ENCODE measurements around the gene STAT1. TPM values are rescaled to one million over a fixed set of nuclear protein-coding genes. Genes with fewer than 3 reads are reported as not detected.

The STAT1 gene
- total RNA-seq, 1 experiment from 2014 or later: 73.4 TPM

DNA sequence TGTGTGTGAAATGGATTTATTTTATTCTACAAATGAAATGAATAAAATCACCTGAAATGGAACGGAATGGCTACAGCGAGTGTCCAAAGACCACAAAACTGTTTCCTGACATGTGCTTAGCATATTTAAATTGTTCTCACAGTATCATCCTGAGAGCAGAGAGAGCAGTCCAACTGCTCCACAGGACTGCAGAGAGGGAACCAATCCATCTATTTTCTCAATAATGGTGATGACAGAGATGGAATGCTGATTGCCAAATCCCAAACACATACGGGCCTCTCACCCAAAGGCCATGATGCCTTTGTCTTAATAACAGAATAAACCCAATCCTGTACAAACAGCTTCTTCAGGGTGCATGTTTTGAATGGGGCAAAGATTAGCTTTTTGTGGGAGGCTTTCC lies 41.1 kb downstream of the STAT1 start:
- Histone ChIP-seq H3K9me3 (ENCODE audit: control insufficient read depth, insufficient read depth, low read depth, low read length) (no peaks in the 10 kb centered on the region), H3K36me3 (ENCODE audit: control insufficient read depth, insufficient read depth, low read length) (peaks cover 63% of the 10 kb centered on the region), H3K27me3 (ENCODE audit: control insufficient read depth, insufficient read depth, low read length) (no peaks in the 10 kb centered on the region), H3K4me3 (ENCODE audit: low read depth in 2 of 2, low read length in 2 of 2) (no peak overlapping the region), H3K27ac (ENCODE audit: low read length) (no peak overlapping the region), H3K4me1 (ENCODE audit: control insufficient read depth, insufficient read depth, low read length) (no peaks in the 10 kb centered on the region)
- POLR2A ChIA-PET: no interaction called here
- TF ChIP-seq, protein P1, sequence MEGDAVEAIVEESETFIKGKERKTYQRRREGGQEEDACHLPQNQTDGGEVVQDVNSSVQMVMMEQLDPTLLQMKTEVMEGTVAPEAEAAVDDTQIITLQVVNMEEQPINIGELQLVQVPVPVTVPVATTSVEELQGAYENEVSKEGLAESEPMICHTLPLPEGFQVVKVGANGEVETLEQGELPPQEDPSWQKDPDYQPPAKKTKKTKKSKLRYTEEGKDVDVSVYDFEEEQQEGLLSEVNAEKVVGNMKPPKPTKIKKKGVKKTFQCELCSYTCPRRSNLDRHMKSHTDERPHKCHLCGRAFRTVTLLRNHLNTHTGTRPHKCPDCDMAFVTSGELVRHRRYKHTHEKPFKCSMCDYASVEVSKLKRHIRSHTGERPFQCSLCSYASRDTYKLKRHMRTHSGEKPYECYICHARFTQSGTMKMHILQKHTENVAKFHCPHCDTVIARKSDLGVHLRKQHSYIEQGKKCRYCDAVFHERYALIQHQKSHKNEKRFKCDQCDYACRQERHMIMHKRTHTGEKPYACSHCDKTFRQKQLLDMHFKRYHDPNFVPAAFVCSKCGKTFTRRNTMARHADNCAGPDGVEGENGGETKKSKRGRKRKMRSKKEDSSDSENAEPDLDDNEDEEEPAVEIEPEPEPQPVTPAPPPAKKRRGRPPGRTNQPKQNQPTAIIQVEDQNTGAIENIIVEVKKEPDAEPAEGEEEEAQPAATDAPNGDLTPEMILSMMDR (IDR thresholded peaks at IDR 0.05): no peak
- TF ChIP-seq, protein P2, sequence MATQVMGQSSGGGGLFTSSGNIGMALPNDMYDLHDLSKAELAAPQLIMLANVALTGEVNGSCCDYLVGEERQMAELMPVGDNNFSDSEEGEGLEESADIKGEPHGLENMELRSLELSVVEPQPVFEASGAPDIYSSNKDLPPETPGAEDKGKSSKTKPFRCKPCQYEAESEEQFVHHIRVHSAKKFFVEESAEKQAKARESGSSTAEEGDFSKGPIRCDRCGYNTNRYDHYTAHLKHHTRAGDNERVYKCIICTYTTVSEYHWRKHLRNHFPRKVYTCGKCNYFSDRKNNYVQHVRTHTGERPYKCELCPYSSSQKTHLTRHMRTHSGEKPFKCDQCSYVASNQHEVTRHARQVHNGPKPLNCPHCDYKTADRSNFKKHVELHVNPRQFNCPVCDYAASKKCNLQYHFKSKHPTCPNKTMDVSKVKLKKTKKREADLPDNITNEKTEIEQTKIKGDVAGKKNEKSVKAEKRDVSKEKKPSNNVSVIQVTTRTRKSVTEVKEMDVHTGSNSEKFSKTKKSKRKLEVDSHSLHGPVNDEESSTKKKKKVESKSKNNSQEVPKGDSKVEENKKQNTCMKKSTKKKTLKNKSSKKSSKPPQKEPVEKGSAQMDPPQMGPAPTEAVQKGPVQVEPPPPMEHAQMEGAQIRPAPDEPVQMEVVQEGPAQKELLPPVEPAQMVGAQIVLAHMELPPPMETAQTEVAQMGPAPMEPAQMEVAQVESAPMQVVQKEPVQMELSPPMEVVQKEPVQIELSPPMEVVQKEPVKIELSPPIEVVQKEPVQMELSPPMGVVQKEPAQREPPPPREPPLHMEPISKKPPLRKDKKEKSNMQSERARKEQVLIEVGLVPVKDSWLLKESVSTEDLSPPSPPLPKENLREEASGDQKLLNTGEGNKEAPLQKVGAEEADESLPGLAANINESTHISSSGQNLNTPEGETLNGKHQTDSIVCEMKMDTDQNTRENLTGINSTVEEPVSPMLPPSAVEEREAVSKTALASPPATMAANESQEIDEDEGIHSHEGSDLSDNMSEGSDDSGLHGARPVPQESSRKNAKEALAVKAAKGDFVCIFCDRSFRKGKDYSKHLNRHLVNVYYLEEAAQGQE (IDR thresholded peaks at IDR 0.05; ENCODE audit: insufficient read depth in 1 of 2, low read depth in 2 of 2, low read length in 1 of 2): no peak
- TF ChIP-seq SIN3A (IDR thresholded peaks at IDR 0.05; ENCODE audit: borderline replicate concordance, insufficient read depth, low read depth, low read length) (no peak), POLR2AphosphoS5 (IDR thresholded peaks at IDR 0.05; ENCODE audit: low read depth, low read length) (no peak), TCF7L2 (IDR thresholded peaks at IDR 0.05; ENCODE audit: low read depth, low read length) (no peak)
- BruUV-seq (replicated peaks): no TSS peak
- ATAC-seq (no peak), DNase-seq (ENCODE audit: low read depth, low spot score) (no peak)
- CTCF ChIA-PET: no interaction called here
- intact Hi-C loops (cut with micrococcal nuclease; ENCODE audit: unreplicated experiment): no loop called here
- in situ Hi-C loops (cut with HindIII; ENCODE audit: low pct_unique_long_range_greater_than_20kb, low sequenced_read_pairs): no loop called here

DNA sequence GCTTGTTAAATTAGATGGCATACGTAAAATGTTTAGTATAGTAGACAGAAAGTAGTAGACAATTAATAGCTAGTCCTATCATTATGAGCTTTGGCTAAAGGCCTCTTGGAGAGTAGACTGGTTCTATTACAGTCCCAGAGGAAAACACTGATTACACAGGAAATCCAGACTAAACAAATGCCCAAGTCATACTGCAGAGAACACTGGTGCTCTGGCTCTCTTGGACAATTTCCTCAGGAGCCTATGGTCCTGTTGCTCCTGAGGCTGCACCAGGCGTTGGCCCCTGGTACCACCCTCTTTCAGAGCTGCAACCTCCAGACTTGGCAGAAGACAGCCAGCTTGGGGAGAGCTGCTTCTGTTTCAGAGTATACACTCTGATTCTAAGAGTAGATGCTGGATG lies 41.8 kb downstream of the STAT1 start:
- no TSS peak for BruUV-seq (replicated peaks)
- H3K4me1 ChIP-seq (ENCODE audit: control insufficient read depth, insufficient read depth, low read length): no peaks in the 10 kb centered on the region
- no peak overlapping the region for H3K4me3 ChIP-seq (ENCODE audit: low read depth in 2 of 2, low read length in 2 of 2)
- no peak overlapping the region for H3K27ac ChIP-seq (ENCODE audit: low read length)
- no peaks in the 10 kb centered on the region for H3K27me3 ChIP-seq (ENCODE audit: control insufficient read depth, insufficient read depth, low read length)
- no peaks in the 10 kb centered on the region for H3K9me3 ChIP-seq (ENCODE audit: control insufficient read depth, insufficient read depth, low read depth, low read length)
- intact Hi-C loops (cut with micrococcal nuclease; ENCODE audit: unreplicated experiment): no loop called here
- ATAC-seq (no peak), DNase-seq (ENCODE audit: low read depth, low spot score) (no peak)
- peaks cover 64% of the 10 kb centered on the region for H3K36me3 ChIP-seq (ENCODE audit: control insufficient read depth, insufficient read depth, low read length)
- no peak for TF ChIP-seq TCF7L2 (IDR thresholded peaks at IDR 0.05; ENCODE audit: low read depth, low read length)
- no peak for TF ChIP-seq POLR2AphosphoS5 (IDR thresholded peaks at IDR 0.05; ENCODE audit: low read depth, low read length)
- TF ChIP-seq, protein P1 (IDR thresholded peaks at IDR 0.05): no peak
- TF ChIP-seq, protein P2 (IDR thresholded peaks at IDR 0.05; ENCODE audit: insufficient read depth in 1 of 2, low read depth in 2 of 2, low read length in 1 of 2): no peak
- no peak for TF ChIP-seq SIN3A (IDR thresholded peaks at IDR 0.05; ENCODE audit: borderline replicate concordance, insufficient read depth, low read depth, low read length)
- ChIA-PET POLR2A (no interaction called here), CTCF (no interaction called here)
- in situ Hi-C loops (cut with HindIII; ENCODE audit: low pct_unique_long_range_greater_than_20kb, low sequenced_read_pairs): no loop called here
